ENCODE results near the gene SEPTIN3. TPM values are rescaled to one million over a fixed set of nuclear protein-coding genes. Genes with fewer than 3 reads are reported as not detected.

SEPTIN3 gene
- total RNA-seq, 2 donors from 2014 or later = 0.46 to 2.3 TPM

DNA sequence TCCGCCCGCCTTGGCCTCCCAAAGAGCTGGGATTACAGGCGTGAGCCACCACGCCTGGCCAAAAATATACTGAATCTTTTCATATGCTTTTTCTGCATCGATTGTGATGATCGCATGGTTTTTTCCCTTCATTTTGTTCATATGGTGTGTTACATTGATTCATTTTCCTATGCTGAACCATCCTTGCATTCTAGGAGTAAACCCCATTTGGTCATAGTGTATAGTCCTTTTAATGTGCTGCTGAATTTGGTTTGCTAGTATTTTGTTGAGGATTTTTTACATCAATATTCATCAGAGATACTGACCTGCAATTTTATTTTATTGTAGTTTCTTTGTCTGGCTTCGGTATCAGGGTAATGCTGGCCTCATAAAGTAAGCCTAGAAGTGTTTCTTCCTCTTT is 41.5 kb downstream of the SEPTIN3 start:
- no peak overlapping the region for H3K4me3 ChIP-seq
- H3K4me1 ChIP-seq (replicated peaks) = no peaks in the 10 kb centered on the region
- no peaks in the 10 kb centered on the region for H3K36me3 ChIP-seq
- no peaks in the 10 kb centered on the region for H3K9me3 ChIP-seq
- no peak overlapping the region for H3K27ac ChIP-seq
- intact Hi-C loops (cut with DNase I) = no loop called here
- DNase-seq (ENCODE audit: low spot score) = no peak
- WGBS = 88% methylated on average over 7 of the region's 7 CpGs
- no peaks in the 10 kb centered on the region for H3K27me3 ChIP-seq (replicated peaks; ENCODE audit: insufficient read depth)
- TF ChIP-seq POLR2A (IDR thresholded peaks at IDR 0.05) (no peak), POLR2AphosphoS5 (IDR thresholded peaks at IDR 0.05) (no peak)
- TF ChIP-seq, protein P1, sequence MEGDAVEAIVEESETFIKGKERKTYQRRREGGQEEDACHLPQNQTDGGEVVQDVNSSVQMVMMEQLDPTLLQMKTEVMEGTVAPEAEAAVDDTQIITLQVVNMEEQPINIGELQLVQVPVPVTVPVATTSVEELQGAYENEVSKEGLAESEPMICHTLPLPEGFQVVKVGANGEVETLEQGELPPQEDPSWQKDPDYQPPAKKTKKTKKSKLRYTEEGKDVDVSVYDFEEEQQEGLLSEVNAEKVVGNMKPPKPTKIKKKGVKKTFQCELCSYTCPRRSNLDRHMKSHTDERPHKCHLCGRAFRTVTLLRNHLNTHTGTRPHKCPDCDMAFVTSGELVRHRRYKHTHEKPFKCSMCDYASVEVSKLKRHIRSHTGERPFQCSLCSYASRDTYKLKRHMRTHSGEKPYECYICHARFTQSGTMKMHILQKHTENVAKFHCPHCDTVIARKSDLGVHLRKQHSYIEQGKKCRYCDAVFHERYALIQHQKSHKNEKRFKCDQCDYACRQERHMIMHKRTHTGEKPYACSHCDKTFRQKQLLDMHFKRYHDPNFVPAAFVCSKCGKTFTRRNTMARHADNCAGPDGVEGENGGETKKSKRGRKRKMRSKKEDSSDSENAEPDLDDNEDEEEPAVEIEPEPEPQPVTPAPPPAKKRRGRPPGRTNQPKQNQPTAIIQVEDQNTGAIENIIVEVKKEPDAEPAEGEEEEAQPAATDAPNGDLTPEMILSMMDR (IDR thresholded peaks at IDR 0.05) = no peak

DNA sequence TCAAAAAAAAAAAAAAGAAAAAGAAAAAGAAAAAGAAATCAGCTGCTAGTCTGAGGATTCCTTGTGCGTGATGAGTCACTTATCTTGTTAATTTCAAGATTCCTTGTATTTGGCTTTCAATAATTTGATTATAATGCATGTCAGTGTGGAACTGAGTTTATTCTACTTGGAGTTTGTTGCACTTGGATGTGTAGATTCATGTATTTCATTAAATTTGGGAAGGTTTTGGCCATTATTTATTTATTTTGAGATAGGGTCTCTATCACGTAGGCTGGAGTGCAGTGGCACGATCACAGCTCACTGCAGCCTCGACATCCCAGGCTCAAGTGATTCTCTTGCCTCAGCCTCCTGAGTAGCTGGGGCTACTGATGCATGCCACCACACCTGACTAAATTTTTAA is 44.1 kb downstream of the SEPTIN3 start:
- intact Hi-C loops (cut with DNase I) = no loop called here
- Histone ChIP-seq H3K4me3 (no peak overlapping the region), H3K9me3 (no peaks in the 10 kb centered on the region), H3K27me3 (replicated peaks; ENCODE audit: insufficient read depth) (no peaks in the 10 kb centered on the region), H3K36me3 (no peaks in the 10 kb centered on the region), H3K4me1 (replicated peaks) (no peaks in the 10 kb centered on the region), H3K27ac (no peak overlapping the region)
- TF ChIP-seq, protein P1 (IDR thresholded peaks at IDR 0.05) = no peak
- TF ChIP-seq POLR2A (IDR thresholded peaks at IDR 0.05) (no peak), POLR2AphosphoS5 (IDR thresholded peaks at IDR 0.05) (no peak)
- no peak for DNase-seq (ENCODE audit: low spot score)
- WGBS = 87% methylated on average over 4 of the region's 4 CpGs

DNA sequence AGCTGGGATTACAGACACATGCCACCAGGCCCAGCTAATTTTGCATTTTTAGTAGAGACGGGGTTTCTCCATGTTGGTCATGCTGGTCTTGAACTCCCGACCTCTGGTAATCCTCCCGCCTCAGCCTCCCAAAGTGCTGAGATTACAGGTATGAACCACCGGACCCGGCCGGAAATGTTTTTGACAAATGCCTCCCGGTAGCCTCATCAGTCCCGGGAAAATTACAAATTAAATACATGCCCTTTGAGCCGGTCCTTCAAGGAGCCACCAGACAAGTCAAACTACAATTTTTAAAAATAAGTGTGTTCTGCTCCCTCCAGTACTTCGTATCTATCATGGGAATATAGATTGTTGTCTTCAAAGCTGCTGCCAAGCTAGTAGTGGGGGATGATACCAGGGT is 46.9 kb downstream of the SEPTIN3 start:
- TF ChIP-seq, protein P1 (IDR thresholded peaks at IDR 0.05) = no peak
- TF ChIP-seq POLR2AphosphoS5 (IDR thresholded peaks at IDR 0.05) (no peak), POLR2A (IDR thresholded peaks at IDR 0.05) (no peak)
- intact Hi-C loops (cut with DNase I) = no loop called here
- Histone ChIP-seq H3K4me1 (replicated peaks) (no peaks in the 10 kb centered on the region), H3K36me3 (no peaks in the 10 kb centered on the region), H3K27ac (no peak overlapping the region), H3K9me3 (no peaks in the 10 kb centered on the region), H3K27me3 (replicated peaks; ENCODE audit: insufficient read depth) (no peaks in the 10 kb centered on the region), H3K4me3 (no peak overlapping the region)
- DNase-seq (ENCODE audit: low spot score) = no peak
- 77% methylated on average over 10 of the region's 10 CpGs for WGBS

DNA sequence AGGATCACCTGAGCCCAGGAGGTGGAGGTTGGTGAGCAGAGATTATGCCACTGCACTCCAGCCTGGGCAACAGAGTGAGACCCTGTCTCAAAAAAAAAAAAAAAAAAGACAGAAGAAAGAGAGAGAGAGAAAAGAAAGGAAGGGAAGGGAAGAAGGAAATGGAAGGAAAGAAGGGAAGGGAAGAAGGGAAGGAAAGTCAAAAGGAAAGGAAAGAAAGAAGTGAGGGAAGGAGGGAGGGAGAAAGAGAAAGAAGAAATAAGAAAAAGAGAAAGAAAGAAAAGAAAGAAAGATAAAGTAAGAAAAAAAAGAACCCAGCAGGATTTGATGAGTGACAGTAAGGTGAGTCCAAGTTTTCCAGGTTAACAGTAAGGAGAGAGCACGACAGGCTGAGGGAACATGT is 49.0 kb downstream of the SEPTIN3 start:
- WGBS = 55% methylated on average over 1 of the region's 1 CpG
- H3K27me3 ChIP-seq (replicated peaks; ENCODE audit: insufficient read depth) = no peaks in the 10 kb centered on the region
- no peak for DNase-seq (ENCODE audit: low spot score)
- intact Hi-C loops (cut with DNase I) = no loop called here
- H3K4me3 ChIP-seq = no peak overlapping the region
- no peaks in the 10 kb centered on the region for H3K36me3 ChIP-seq
- no peaks in the 10 kb centered on the region for H3K4me1 ChIP-seq (replicated peaks)
- TF ChIP-seq POLR2A (IDR thresholded peaks at IDR 0.05) (no peak), POLR2AphosphoS5 (IDR thresholded peaks at IDR 0.05) (no peak)
- TF ChIP-seq, protein P1 (IDR thresholded peaks at IDR 0.05) = no peak
- no peak overlapping the region for H3K27ac ChIP-seq
- no peaks in the 10 kb centered on the region for H3K9me3 ChIP-seq

Other genes with a start within 250 kb of the SEPTIN3 start
- 10 to 100 TPM; 12.0 to 20.7 TPM for gene CCDC134, start 168.8 kb upstream of the SEPTIN3 start, total RNA-seq
- gene SREBF2, start 136.3 kb upstream of the SEPTIN3 start, total RNA-seq = 100 to 1,000 TPM in 1 of 2 donors, 10 to 100 TPM in 1; 62.7 to 128 TPM
- gene SHISA8, start 54.4 kb upstream of the SEPTIN3 start, total RNA-seq = not detected
- gene TNFRSF13C, start 42.6 kb upstream of the SEPTIN3 start, total RNA-seq = under 1 TPM; 0.17 to 0.36 TPM
- 10 to 100 TPM; 10.3 to 10.8 TPM for gene CENPM, start 22.3 kb upstream of the SEPTIN3 start, total RNA-seq
- gene WBP2NL, start 29.3 kb downstream of the SEPTIN3 start, total RNA-seq = 10 to 100 TPM in 1 of 2 donors, 1 to 10 TPM in 1; 1.6 to 12.7 TPM
- gene NAGA, start 101.4 kb downstream of the SEPTIN3 start, total RNA-seq = 10 to 100 TPM; 41.5 to 47.1 TPM
- 10 to 100 TPM in 1 of 2 donors, 1 to 10 TPM in 1; 8.5 to 11.2 TPM for gene PHETA2, start 104.8 kb downstream of the SEPTIN3 start, total RNA-seq
- 10 to 100 TPM; 19.1 to 35.8 TPM for gene SMDT1, start 110.3 kb downstream of the SEPTIN3 start, total RNA-seq
- 10 to 100 TPM; 52.9 to 53.1 TPM for gene NDUFA6, start 121.3 kb downstream of the SEPTIN3 start, total RNA-seq
- gene CYP2D6, start 161.4 kb downstream of the SEPTIN3 start, total RNA-seq = 1 to 10 TPM in 1 of 2 donors, under 1 TPM in 1; 0.73 to 5.2 TPM

All from prostate gland (tissue), 2 donors.